Activated CD8-positive, alpha-beta T cell treated with anti-CD3 and anti-CD28 coated beads for 36 hours (primary cell): ENCODE measurements around the gene IFT88. TPM values are rescaled to one million over a fixed set of nuclear protein-coding genes. Genes with fewer than 3 reads are reported as not detected.
A peak's percentile ranks its signal among the peaks of the same experiment; 100 is the strongest.

ENCODE experiments used
- ATAC-seq: fragments of 200-7000 bp; cut with Tn5 transposase; one replicate; pipeline ENCODE4 v1.10.0; 2021; ENCODE audit warnings: mild to moderate bottlenecking, moderate library complexity
- CTCF ChIA-PET: fragments of 350-600 bp; sonication (Branson Sonifier 250); formaldehyde crosslinking; loops from one replicate; lab custom pipeline; 2021; ENCODE audit warnings: antibody characterized with exemption; lab: Charles Lee
- POLR2A ChIA-PET: fragments of 350-600 bp; sonication (Branson Sonifier 250); formaldehyde crosslinking; loops from one replicate; lab custom pipeline; 2021; ENCODE audit warnings: antibody characterized with exemption; lab: Charles Lee
- DNase-seq: peaks from one replicate; pipeline ENCODE4 v3.0.0-alpha.2; 2020
- H3K27ac Mint-ChIP-seq: one replicate; pipeline ENCODE4 v1.8.0; 2021; ENCODE audit warnings: mild to moderate bottlenecking, mixed read lengths
- H3K27me3 Mint-ChIP-seq: one replicate; pipeline ENCODE4 v1.8.0; 2021; ENCODE audit warnings: mixed read lengths
- H3K36me3 Mint-ChIP-seq: one replicate; pipeline ENCODE4 v1.8.0; 2021; ENCODE audit warnings: low read depth, mixed read lengths
- H3K4me1 Mint-ChIP-seq: one replicate; pipeline ENCODE4 v1.8.0; 2021; ENCODE audit warnings: low read depth, mixed read lengths
- H3K4me3 Mint-ChIP-seq: one replicate; pipeline ENCODE4 v1.8.0; 2021; ENCODE audit warnings: mild to moderate bottlenecking, moderate library complexity, mixed read lengths
- H3K9me3 Mint-ChIP-seq: one replicate; pipeline ENCODE4 v1.8.0; 2021; ENCODE audit warnings: mixed read lengths
- intact Hi-C: fragments of 100-400 bp; cut with micrococcal nuclease; formaldehyde crosslinking; loops from one replicate; pipeline ENCODE4 v1.10.0; 2022
- total RNA-seq, 2 experiments: library from RNA; stranded (reverse); gene quantifications; one replicate each; pipeline ENCODE4 v1.2.3, GENCODE V29; 2021
- TF ChIP-seq, protein P1 (sequence below): fragments of 200-600 bp; IDR thresholded peaks from one replicate; pipeline ENCODE4 v1.8.0; 2022; ENCODE audit warnings: antibody characterized with exemption, mild to moderate bottlenecking

Gene IFT88
- total RNA-seq, 2 experiments from 2014 or later = 2.2 to 2.5 TPM

DNA sequence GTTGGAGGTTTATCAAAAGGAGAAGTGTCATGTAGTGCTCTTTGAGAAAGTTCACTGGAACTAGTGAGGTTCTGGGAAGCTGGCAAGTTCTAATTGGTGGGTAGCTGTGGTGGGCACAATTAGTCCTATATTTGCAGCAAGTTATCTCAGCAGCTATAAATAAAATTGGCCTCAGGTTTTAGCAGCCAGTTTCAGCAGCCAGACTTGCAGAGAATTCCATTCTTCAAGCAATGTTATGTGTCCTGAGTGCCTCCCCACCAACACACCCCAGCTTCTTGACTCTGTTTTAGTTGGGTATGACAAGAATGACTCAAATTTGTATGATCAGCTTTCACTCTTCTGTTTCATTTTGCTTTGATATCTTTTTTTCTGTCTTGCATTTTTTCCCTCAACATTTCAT is 4.7 kb downstream of the IFT88 start:
- peaks cover 11% of the 10 kb centered on the region for H3K4me1 Mint-ChIP-seq
- TF ChIP-seq, protein P1, sequence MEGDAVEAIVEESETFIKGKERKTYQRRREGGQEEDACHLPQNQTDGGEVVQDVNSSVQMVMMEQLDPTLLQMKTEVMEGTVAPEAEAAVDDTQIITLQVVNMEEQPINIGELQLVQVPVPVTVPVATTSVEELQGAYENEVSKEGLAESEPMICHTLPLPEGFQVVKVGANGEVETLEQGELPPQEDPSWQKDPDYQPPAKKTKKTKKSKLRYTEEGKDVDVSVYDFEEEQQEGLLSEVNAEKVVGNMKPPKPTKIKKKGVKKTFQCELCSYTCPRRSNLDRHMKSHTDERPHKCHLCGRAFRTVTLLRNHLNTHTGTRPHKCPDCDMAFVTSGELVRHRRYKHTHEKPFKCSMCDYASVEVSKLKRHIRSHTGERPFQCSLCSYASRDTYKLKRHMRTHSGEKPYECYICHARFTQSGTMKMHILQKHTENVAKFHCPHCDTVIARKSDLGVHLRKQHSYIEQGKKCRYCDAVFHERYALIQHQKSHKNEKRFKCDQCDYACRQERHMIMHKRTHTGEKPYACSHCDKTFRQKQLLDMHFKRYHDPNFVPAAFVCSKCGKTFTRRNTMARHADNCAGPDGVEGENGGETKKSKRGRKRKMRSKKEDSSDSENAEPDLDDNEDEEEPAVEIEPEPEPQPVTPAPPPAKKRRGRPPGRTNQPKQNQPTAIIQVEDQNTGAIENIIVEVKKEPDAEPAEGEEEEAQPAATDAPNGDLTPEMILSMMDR = no peak
- POLR2A ChIA-PET = no interaction called here
- no peaks in the 10 kb centered on the region for H3K27me3 Mint-ChIP-seq
- CTCF ChIA-PET = interaction anchor here (0.8 to 1.2 kb wide), 3 partner anchors 11 to 25 kb away, joined by 3 read pairs; no protein-coding TSS in a partner anchor
- no peaks in the 10 kb centered on the region for H3K9me3 Mint-ChIP-seq
- H3K4me3 Mint-ChIP-seq = no peak overlapping the region
- DNase-seq (peak; percentile 10), ATAC-seq (no peak)
- peaks cover 11% of the 10 kb centered on the region for H3K36me3 Mint-ChIP-seq
- intact Hi-C loops = no loop called here
- no peak overlapping the region for H3K27ac Mint-ChIP-seq

DNA sequence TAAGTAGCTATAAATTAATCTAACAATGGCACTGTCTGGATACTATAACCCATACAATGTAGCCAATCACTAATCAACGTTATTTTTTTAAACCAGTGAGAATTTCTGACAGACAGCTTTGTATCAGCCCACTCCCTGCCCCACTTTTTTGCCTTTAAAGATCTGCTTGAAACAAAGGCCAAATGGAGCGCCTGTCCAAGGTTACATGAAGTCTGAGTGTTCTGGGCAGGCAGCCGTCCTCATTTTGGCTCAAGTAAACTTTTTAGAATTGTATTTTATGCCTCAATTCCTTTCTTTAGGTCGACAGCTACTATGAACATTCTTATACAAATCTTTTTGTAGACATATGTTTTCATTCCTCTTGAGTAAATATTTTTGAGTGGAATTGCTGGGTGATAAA is 6.2 kb downstream of the IFT88 start:
- Mint-ChIP-seq H3K27me3 (no peaks in the 10 kb centered on the region), H3K9me3 (peaks cover 2% of the 10 kb centered on the region), H3K4me3 (no peak overlapping the region), H3K36me3 (peaks cover 18% of the 10 kb centered on the region), H3K4me1 (peaks cover 5% of the 10 kb centered on the region), H3K27ac (no peak overlapping the region)
- ATAC-seq (no peak), DNase-seq (no peak)
- POLR2A ChIA-PET = no interaction called here
- intact Hi-C loops = no loop called here
- TF ChIP-seq, protein P1 = no peak
- CTCF ChIA-PET = interaction anchor here (1.1 to 1.4 kb wide), 2 partner anchors 77 to 81 kb away, joined by 3 to 5 read pairs; no protein-coding TSS in a partner anchor

DNA sequence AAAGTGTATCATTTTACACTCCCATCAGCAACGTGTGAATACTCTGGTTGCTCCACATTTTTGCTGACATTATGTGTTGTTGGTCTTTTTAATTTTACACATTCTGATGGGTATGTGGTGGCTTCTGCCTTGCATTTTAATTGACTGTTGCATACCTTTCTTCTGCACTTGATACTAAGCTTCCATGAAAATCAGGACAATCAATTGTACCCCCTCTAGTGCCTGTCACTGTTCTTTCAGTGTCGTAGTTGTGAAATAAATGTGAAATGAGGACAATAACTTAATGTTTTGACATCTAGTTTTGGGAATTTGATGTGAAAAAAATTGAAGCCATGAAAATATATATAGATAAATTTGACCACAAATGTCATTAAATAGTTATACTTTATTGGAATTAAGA is 6.7 kb downstream of the IFT88 start:
- intact Hi-C loops = no loop called here
- Mint-ChIP-seq H3K4me1 (peaks cover 3% of the 10 kb centered on the region), H3K4me3 (no peak overlapping the region), H3K36me3 (peaks cover 20% of the 10 kb centered on the region), H3K27ac (no peak overlapping the region), H3K9me3 (peaks cover 2% of the 10 kb centered on the region), H3K27me3 (no peaks in the 10 kb centered on the region)
- POLR2A ChIA-PET = no interaction called here
- ATAC-seq (no peak), DNase-seq (no peak)
- TF ChIP-seq, protein P1 = no peak
- CTCF ChIA-PET = interaction anchor here (1.4 kb wide), 1 partner anchor 78 kb away, joined by 3 read pairs; no protein-coding TSS in a partner anchor

DNA sequence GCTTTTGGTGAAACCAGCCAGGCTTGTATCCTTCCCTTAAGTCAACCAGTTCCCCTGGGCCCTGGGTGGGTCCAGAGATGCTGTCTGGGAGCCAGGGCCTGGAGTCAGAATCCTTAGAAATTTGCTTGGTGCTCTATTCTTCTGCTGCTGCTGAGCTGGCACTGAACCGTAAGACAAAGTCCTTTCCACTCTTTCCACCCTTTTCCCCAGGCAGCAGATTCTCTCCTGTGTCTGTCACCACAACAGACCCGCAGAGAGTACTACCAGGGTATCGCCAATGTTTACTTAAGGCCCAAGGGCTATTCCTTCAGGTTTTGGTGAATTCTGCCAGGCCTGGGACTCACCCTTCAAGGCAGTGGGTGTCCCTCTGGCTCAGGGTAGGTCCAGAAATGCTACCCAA is 12.2 kb downstream of the IFT88 start:
- Mint-ChIP-seq H3K27ac (no peak overlapping the region), H3K9me3 (peaks cover 6% of the 10 kb centered on the region), H3K36me3 (peaks cover 40% of the 10 kb centered on the region), H3K27me3 (no peaks in the 10 kb centered on the region), H3K4me1 (no peaks in the 10 kb centered on the region), H3K4me3 (no peak overlapping the region)
- POLR2A ChIA-PET = no interaction called here
- TF ChIP-seq, protein P1 = no peak
- CTCF ChIA-PET = interaction anchor here (1.5 kb wide), 1 partner anchor 84 kb away, joined by 3 read pairs; no protein-coding TSS in a partner anchor
- DNase-seq (no peak), ATAC-seq (no peak)
- intact Hi-C loops = no loop called here

DNA sequence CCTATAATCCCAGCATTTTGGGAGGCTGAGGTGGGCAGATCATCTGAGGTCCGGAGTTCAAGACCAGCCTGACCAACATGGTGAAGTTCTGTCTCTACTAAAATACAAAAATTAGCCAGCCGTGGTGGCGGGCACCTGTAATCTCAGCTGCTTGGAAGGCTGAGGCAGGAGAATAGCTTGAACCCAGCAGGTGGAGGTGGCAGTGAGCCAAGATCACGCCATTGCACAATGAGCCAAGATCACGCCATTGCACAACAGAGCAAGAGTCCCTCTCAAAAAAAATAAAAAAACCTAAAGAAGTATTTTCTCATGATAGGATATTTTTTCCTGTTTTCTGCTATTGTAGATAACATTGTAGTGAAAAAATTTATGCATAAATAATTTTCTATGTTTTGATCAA is 13.3 kb downstream of the IFT88 start:
- peaks cover 9% of the 10 kb centered on the region for H3K9me3 Mint-ChIP-seq
- intact Hi-C loops = no loop called here
- peaks cover 43% of the 10 kb centered on the region for H3K36me3 Mint-ChIP-seq
- ChIA-PET POLR2A (no interaction called here), CTCF (interaction anchor here (1.5 kb wide), 1 partner anchor 83 kb away, joined by 3 read pairs; no protein-coding TSS in a partner anchor)
- TF ChIP-seq, protein P1 = no peak
- H3K4me3 Mint-ChIP-seq = no peak overlapping the region
- H3K4me1 Mint-ChIP-seq = no peaks in the 10 kb centered on the region
- ATAC-seq = no peak
- H3K27me3 Mint-ChIP-seq = no peaks in the 10 kb centered on the region
- H3K27ac Mint-ChIP-seq = no peak overlapping the region
- no peak for DNase-seq
